Pancreas (tissue), 10 donors: ENCODE data around the gene EPHA3. TPM values are rescaled to one million over a fixed set of nuclear protein-coding genes. Genes with fewer than 3 reads are reported as not detected.

ENCODE experiments used
- ATAC-seq, 4 donors: fragments of 200-7000 bp; cut with Tn5 transposase; one replicate each; pipeline versions ENCODE4 v1.8.0 to v1.9.1; 2020; ENCODE audit warnings: mild to moderate bottlenecking in 4 of 4, moderate library complexity in 4 of 4
- DNase-seq, 6 donors: peaks; one replicate each; pipeline ENCODE4 v3.0.0-alpha.2; 2020
- FAIRE-seq: peaks from 2 replicates; lab custom pipeline; 2012; peaks lifted over from hg19 to GRCh38; lab: Jason Lieb, UNC
- H3K27ac ChIP-seq, 4 donors: fragments of 200-600 bp; sonication (generic); 1 replicate in 3 of 4; 2 replicates in 1 of 4; pipeline versions ENCODE4 v1.5.0 to v1.8.0; 2020
- H3K27me3 ChIP-seq, 4 donors: fragments of 200-600 bp; one replicate each; pipeline ENCODE4 v1.8.0; 2021
- H3K36me3 ChIP-seq, 3 donors: fragments of 200-600 bp; sonication (generic) in 1 of 3; one replicate each; pipeline versions ENCODE4 v1.5.0 to v1.8.0; 2020 to 2021
- H3K4me1 ChIP-seq, 3 donors: fragments of 200-600 bp; one replicate each; pipeline ENCODE4 v1.8.0; 2021
- H3K4me3 ChIP-seq, 4 donors: fragments of 200-600 bp; sonication (generic) in 2 of 4; one replicate each; pipeline versions ENCODE4 v1.5.0 to v1.8.0; 2020 to 2021
- H3K9me3 ChIP-seq, 4 donors: fragments of 200-600 bp; one replicate each; pipeline ENCODE4 v1.8.0; 2021
- WGBS, 2 donors: extraction: QIAGEN DNeasy Blood & Tissue Kit; methylation state at CpG; one replicate each; pipeline ENCODE4 v1.1.7; 2013; 5-methylcytosine and 5-hydroxymethylcytosine counted together
- intact Hi-C, 3 donors: fragments of 100-400 bp; cut with DNase I; formaldehyde crosslinking; loops; one replicate each; pipeline versions ENCODE4 v1.11.1 to v1.14.2; 2022
- polyA plus RNA-seq, 2 donors: library from polyadenylated mRNA; stranded (reverse); fragments of 200-250 nt; gene quantifications; one replicate each; pipeline ENCODE4 v1.2.3, GENCODE V29; 2013
- total RNA-seq, 6 donors: library from RNA; stranded (reverse); fragmentation: NEBNext Ultra II Directional in 4 of 6; extraction: Animal tissue kit (Norgen Biotek cat#: 25700) in 4 of 6; gene quantifications; one replicate each; pipeline versions ENCODE4 v1.2.1 to v1.2.4, GENCODE V29; 2021 to 2023
- TF ChIP-seq, protein P1 (sequence below), 4 donors: fragments of 200-600 bp; sonication (generic) in 3 of 4; IDR thresholded peaks; one replicate each; pipeline versions ENCODE4 v1.5.0 to v1.8.0; 2021; ENCODE audit warnings: antibody characterized with exemption in 4 of 4
- donor health status: healthy with polysubstance abuse.
- donor health status: DM: no; HTN: no; CAD: no; lungs with moderate emphysema.
- donor health status: DM: no; HTN: no; CAD: no.
- donor health status: control.
- donor health status: control.
- donor health status: Bipolar disorder and iron deficiency.
- donor health status: DM: yes; HTN: yes; CAD: no.
- donor health status: DM: no; HTN: no; CAD: no.
- donor health status: DM: no; HTN: no; CAD: no.
- donor health status: DM: yes; HTN: yes; CAD: no.

The EPHA3 gene
- total and polyA plus RNA-seq, 8 donors: 0.27 to 7.7 (median 0.80) TPM

DNA sequence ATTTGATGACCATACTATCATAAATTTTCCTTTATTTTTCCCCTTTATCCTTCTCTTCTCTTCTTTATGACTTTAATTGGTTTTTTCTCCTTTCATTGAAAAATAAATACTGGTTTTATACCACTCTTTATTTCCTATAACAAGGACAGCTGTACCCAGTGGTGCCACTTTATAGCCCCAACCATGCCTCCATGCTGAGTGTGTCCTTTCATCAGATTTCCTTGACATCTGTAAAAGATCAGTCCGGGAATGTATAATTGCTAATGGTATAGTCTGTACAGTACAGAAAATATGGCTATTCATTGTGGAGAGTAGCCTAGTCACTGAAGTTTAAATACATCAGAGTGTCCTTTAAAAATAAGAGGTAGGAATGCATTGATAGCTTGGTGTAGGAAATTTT, 74.6 kb downstream of the EPHA3 start:
- Histone ChIP-seq H3K27me3 (no peaks in the 10 kb centered on the region), H3K27ac (no peak overlapping the region), H3K36me3 (no peaks in the 10 kb centered on the region), H3K4me1 (peaks cover 0 to 13% (median 10%) of the 10 kb centered on the region in 3 donors), H3K4me3 (no peak overlapping the region), H3K9me3 (no peaks in the 10 kb centered on the region)
- 92 to 93% methylated on average over 1 of the region's 1 CpG for WGBS, 2 donors
- intact Hi-C loops: no loop called here
- FAIRE-seq (no peak), DNase-seq (no peak), ATAC-seq (no peak)
- TF ChIP-seq, protein P1, sequence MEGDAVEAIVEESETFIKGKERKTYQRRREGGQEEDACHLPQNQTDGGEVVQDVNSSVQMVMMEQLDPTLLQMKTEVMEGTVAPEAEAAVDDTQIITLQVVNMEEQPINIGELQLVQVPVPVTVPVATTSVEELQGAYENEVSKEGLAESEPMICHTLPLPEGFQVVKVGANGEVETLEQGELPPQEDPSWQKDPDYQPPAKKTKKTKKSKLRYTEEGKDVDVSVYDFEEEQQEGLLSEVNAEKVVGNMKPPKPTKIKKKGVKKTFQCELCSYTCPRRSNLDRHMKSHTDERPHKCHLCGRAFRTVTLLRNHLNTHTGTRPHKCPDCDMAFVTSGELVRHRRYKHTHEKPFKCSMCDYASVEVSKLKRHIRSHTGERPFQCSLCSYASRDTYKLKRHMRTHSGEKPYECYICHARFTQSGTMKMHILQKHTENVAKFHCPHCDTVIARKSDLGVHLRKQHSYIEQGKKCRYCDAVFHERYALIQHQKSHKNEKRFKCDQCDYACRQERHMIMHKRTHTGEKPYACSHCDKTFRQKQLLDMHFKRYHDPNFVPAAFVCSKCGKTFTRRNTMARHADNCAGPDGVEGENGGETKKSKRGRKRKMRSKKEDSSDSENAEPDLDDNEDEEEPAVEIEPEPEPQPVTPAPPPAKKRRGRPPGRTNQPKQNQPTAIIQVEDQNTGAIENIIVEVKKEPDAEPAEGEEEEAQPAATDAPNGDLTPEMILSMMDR (IDR thresholded peaks at IDR 0.05): no peak

DNA sequence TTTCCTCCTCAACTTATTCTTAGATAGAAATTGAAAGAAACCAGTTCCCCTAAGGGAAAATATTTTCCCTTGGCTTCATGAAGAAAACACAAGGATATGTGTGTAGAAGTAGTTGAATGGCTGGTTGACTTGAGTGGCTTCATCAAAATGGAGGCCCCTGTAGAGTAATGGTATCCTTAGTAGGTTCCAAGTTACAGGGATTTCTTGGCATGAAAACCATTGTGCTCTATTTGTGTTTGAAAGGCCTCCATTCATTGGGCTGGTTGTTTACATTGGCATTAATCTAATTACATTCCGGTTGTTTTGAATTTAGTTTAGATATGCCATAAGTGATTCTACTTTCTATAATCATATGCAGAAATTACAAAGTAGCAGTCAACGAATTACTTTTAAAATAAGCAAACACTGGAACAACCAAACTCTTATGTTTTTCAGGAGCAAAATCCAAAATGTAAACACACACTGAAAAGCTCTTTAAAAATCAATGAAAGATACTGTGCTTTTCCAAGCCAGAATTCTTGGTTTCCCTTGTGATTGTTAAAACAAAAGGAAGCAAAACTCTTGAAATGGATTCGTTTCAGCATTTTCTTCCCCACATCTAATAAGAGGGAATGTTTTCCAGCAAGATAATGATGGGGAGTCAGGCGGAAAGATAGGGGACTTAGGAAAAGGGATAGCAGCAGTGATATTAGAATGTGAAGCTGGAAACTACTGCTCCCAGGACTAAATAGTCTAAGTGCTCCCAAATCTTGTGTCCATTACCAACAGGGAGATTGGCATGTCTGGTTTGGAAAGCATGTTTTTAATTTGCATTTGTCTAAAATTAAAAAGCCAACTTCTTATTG, 77.0 kb downstream of the EPHA3 start:
- DNase-seq (no peak), FAIRE-seq (no peak), ATAC-seq (no peak)
- H3K36me3 ChIP-seq: no peaks in the 10 kb centered on the region
- H3K9me3 ChIP-seq: no peaks in the 10 kb centered on the region
- intact Hi-C loops: no loop called here
- no peak overlapping the region for H3K4me3 ChIP-seq
- TF ChIP-seq, protein P1 (IDR thresholded peaks at IDR 0.05): no peak
- no peak overlapping the region for H3K27ac ChIP-seq
- peaks cover 0 to 13% (median 10%) of the 10 kb centered on the region in 3 donors for H3K4me1 ChIP-seq
- WGBS, 2 donors: 24 to 28% methylated on average over 4 of the region's 4 CpGs
- H3K27me3 ChIP-seq: no peaks in the 10 kb centered on the region

DNA sequence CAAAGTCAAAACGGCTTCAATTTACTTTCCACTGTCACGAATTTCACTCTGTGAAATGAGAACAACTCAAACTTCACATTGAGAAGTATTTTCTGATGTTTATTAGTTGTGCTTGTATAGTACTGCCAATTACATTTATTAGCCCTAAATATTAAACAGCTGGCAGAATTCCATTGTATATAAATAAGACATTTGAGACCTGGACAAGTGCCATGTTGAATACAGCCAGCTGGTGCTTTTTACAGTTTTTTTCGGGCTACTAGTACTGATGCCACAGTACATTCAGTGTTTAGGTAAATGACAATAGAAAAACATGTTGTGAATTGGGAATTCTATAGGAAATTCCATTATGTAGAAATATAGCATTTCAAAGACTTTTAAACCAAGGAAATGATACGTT, 79.0 kb downstream of the EPHA3 start:
- intact Hi-C loops: no loop called here
- no peak for FAIRE-seq

DNA sequence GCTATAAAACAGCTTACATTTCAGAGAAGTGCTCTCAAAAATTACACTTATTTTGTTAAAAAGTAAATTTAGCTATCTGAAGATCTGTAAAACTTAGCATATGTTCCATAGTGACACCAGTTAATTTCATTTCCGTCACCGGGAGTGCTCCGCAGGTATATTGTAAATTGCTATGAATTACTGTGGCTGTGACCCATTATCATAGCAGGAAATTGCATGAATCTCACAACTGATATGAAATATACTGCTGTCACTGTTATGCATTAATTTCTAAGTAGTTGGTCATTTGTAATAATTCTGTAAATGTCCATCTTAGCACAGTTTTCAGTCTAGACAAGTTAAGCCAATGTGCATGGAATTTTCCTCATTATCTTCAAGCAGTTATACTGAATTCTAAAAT, 91.2 kb downstream of the EPHA3 start:
- H3K4me1 ChIP-seq: no peaks in the 10 kb centered on the region
- FAIRE-seq (no peak), DNase-seq (no peak), ATAC-seq (no peak)
- no peak overlapping the region for H3K4me3 ChIP-seq
- TF ChIP-seq, protein P1 (IDR thresholded peaks at IDR 0.05): no peak
- H3K36me3 ChIP-seq: no peaks in the 10 kb centered on the region
- H3K27me3 ChIP-seq: no peaks in the 10 kb centered on the region
- intact Hi-C loops: no loop called here
- WGBS, 2 donors: 72 to 77% methylated on average over 3 of the region's 3 CpGs
- H3K27ac ChIP-seq: no peak overlapping the region
- no peaks in the 10 kb centered on the region for H3K9me3 ChIP-seq

More for the DNA sequence above, 79.0 kb downstream of the EPHA3 start:
- WGBS, 2 donors: 80 to 83% methylated on average over 4 of the region's 4 CpGs
- no peaks in the 10 kb centered on the region for H3K27me3 ChIP-seq
- TF ChIP-seq, protein P1 (IDR thresholded peaks at IDR 0.05): no peak
- DNase-seq: no peak
- no peak for ATAC-seq
- no peak overlapping the region for H3K27ac ChIP-seq
- H3K4me1 ChIP-seq: no peaks in the 10 kb centered on the region
- H3K4me3 ChIP-seq: no peak overlapping the region
- no peaks in the 10 kb centered on the region for H3K36me3 ChIP-seq
- no peaks in the 10 kb centered on the region for H3K9me3 ChIP-seq

DNA sequence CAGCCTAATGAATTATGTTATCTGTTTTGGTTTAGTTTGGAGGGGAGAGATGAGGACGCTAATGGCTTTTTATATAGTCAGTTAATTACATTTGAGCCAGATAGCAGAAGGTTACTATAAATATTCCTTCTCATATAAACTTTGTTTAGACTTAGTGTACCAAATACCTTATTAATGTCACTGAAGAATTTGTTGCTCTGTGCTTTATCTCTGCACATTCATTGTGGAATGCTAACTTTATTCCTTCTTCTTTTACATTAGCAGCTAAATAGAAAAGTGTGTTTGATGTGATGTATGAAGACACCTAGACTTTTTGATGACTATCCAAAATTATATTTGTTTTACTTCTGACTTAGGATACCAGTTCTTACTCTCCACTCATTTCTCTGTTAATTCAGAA, 105.2 kb downstream of the EPHA3 start:
- TF ChIP-seq, protein P1 (IDR thresholded peaks at IDR 0.05): no peak
- no peak for ATAC-seq
- H3K4me1 ChIP-seq: no peaks in the 10 kb centered on the region
- WGBS, 2 donors: 54 to 76% methylated on average over 1 of the region's 1 CpG
- intact Hi-C loops: no loop called here
- no peak overlapping the region for H3K4me3 ChIP-seq
- H3K27ac ChIP-seq: no peak overlapping the region
- FAIRE-seq: no peak
- no peaks in the 10 kb centered on the region for H3K9me3 ChIP-seq
- no peaks in the 10 kb centered on the region for H3K36me3 ChIP-seq
- no peaks in the 10 kb centered on the region for H3K27me3 ChIP-seq
- no peak for DNase-seq
